ENCODE measurements around the gene MAPK12.

The MAPK12 gene

GRCh38 chr22:50264946-50265669, 3.6 kb upstream of the MAPK12 start:
- DNase-seq, result no peak

- DNase-seq, result no peak
Observed at GRCh38 chr22:50264104-50264745, 2.7 kb upstream of the MAPK12 start.

GRCh38 chr22:50262973-50263617, 1.6 kb upstream of the MAPK12 start:
- DNase-seq, result no peak

- no peak for DNase-seq
Observed at GRCh38 chr22:50262460-50262911, 1.0 kb upstream of the MAPK12 start.

GRCh38 chr22:50260801-50261614, 475 bp downstream of the MAPK12 start:
- DNase-seq, result no peak

- DNase-seq, result no peak
Observed at GRCh38 chr22:50260434-50260800, 1.1 kb downstream of the MAPK12 start.

- no peak for DNase-seq
Observed at GRCh38 chr22:50259302-50259701, 2.2 kb downstream of the MAPK12 start.

- DNase-seq, result no peak
Observed at GRCh38 chr22:50258361-50259292, 2.9 kb downstream of the MAPK12 start.

- no peak for DNase-seq
Observed at GRCh38 chr22:50257451-50258360, 3.8 kb downstream of the MAPK12 start.

GRCh38 chr22:50257041-50257440, 4.4 kb downstream of the MAPK12 start:
- no peak for DNase-seq

GRCh38 chr22:50256258-50256862, 5.1 kb downstream of the MAPK12 start:
- DNase-seq, result no peak

- DNase-seq, result no peak
Observed at GRCh38 chr22:50255607-50256006, 5.9 kb downstream of the MAPK12 start.

GRCh38 chr22:50255099-50255498, 6.4 kb downstream of the MAPK12 start:
- DNase-seq, result no peak

GRCh38 chr22:50253941-50254340, 7.5 kb downstream of the MAPK12 start:
- DNase-seq, result no peak

- DNase-seq, result no peak
Observed at GRCh38 chr22:50253046-50253915, 8.2 kb downstream of the MAPK12 start.

- no peak for DNase-seq
Observed at GRCh38 chr22:50252082-50253045, 9.1 kb downstream of the MAPK12 start.

- DNase-seq, result no peak
Observed at GRCh38 chr22:50251477-50252081, 9.9 kb downstream of the MAPK12 start.

Measured in NCI-H187 treated with DMSO at 0.1 percent for 48 hours (cell line).